Activated CD8-positive, alpha-beta T cell treated with anti-CD3 and anti-CD28 coated beads for 36 hours (primary cell): ENCODE data around the gene AIFM1. TPM values are rescaled to one million over a fixed set of nuclear protein-coding genes. Genes with fewer than 3 reads are reported as not detected.

Experiments
- ATAC-seq: fragments of 200-7000 bp; cut with Tn5 transposase; one replicate; pipeline ENCODE4 v1.10.0; 2021; ENCODE audit warnings: mild to moderate bottlenecking, moderate library complexity
- CTCF ChIA-PET: fragments of 350-600 bp; sonication (Branson Sonifier 250); formaldehyde crosslinking; loops from one replicate; lab custom pipeline; 2021; ENCODE audit warnings: antibody characterized with exemption; lab: Charles Lee
- POLR2A ChIA-PET: fragments of 350-600 bp; sonication (Branson Sonifier 250); formaldehyde crosslinking; loops from one replicate; lab custom pipeline; 2021; ENCODE audit warnings: antibody characterized with exemption; lab: Charles Lee
- DNase-seq: peaks from one replicate; pipeline ENCODE4 v3.0.0-alpha.2; 2020
- H3K27ac Mint-ChIP-seq: one replicate; pipeline ENCODE4 v1.8.0; 2021; ENCODE audit warnings: mild to moderate bottlenecking, mixed read lengths
- H3K27me3 Mint-ChIP-seq: one replicate; pipeline ENCODE4 v1.8.0; 2021; ENCODE audit warnings: mixed read lengths
- H3K36me3 Mint-ChIP-seq: one replicate; pipeline ENCODE4 v1.8.0; 2021; ENCODE audit warnings: low read depth, mixed read lengths
- H3K4me1 Mint-ChIP-seq: one replicate; pipeline ENCODE4 v1.8.0; 2021; ENCODE audit warnings: low read depth, mixed read lengths
- H3K4me3 Mint-ChIP-seq: one replicate; pipeline ENCODE4 v1.8.0; 2021; ENCODE audit warnings: mild to moderate bottlenecking, moderate library complexity, mixed read lengths
- H3K9me3 Mint-ChIP-seq: one replicate; pipeline ENCODE4 v1.8.0; 2021; ENCODE audit warnings: mixed read lengths
- CTCF ChIP-seq: fragments of 200-600 bp; IDR thresholded peaks from one replicate; pipeline ENCODE4 v1.8.0; 2022; ENCODE audit warnings: antibody characterized with exemption, mild to moderate bottlenecking
- intact Hi-C: fragments of 100-400 bp; cut with micrococcal nuclease; formaldehyde crosslinking; loops from one replicate; pipeline ENCODE4 v1.10.0; 2022
- total RNA-seq, 2 experiments: library from RNA; stranded (reverse); gene quantifications; one replicate each; pipeline ENCODE4 v1.2.3, GENCODE V29; 2021

Gene AIFM1
- total RNA-seq, 2 experiments from 2014 or later: 51.5 to 54.3 TPM

GRCh38 chrX:130085551-130086446 is 79.8 kb downstream of the AIFM1 start:
- peak overlapping the region; percentile 63 for H3K4me3 Mint-ChIP-seq
- intact Hi-C loops: no loop called here
- POLR2A ChIA-PET: interaction anchor here (1.0 to 5.5 kb wide), 5 partner anchors 9 to 87 kb away, joined by 3 to 22 read pairs (median 9); partner anchors contain the start of genes ELF4 and RAB33A

DNA sequence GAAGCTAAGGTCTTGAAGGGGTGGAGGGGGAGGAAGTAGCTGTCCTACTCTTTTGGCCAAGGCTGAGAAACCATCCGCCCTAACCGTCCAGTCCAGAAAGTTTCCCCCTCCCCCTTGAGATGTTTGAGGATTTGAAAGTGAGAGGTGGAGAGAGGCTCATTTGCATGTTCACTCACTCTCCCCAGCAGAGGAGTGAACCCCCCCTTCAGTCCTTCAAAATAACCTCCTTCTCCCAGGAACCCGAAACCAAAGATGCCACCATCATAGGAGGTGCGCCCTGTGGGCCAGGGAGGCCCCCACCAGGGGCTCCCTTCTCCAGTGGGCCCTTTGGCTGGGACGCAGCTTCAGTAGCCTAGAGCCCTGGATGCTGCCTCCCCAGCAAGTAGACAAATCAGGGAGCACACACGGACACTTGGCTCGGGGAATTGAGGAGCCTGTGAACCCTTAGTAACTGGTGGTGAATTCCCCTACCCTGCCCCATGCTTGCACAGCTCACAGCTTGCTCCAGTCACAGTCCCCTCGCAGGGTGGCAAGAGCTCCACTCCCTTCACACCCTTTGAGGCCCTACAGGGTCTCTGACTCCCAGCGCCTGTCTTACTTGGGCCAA is 80.9 kb downstream of the AIFM1 start:
- Mint-ChIP-seq H3K9me3 (no peaks in the 10 kb centered on the region), H3K4me1 (peaks cover 77% of the 10 kb centered on the region), H3K36me3 (peaks cover 6% of the 10 kb centered on the region), H3K27me3 (no peaks in the 10 kb centered on the region), H3K27ac (peak overlapping the region; percentile 91), H3K4me3 (peak overlapping the region; percentile 63)
- peak; percentile 16 for ATAC-seq
- POLR2A ChIA-PET: interaction anchor here (1.0 to 5.5 kb wide), 5 partner anchors 10 to 88 kb away, joined by 3 to 22 read pairs (median 9); partner anchors contain the start of genes ELF4 and RAB33A
- CTCF ChIA-PET: interaction anchor here (1.1 to 4.2 kb wide), 3 partner anchors 36 to 107 kb away, joined by 4 to 31 read pairs (median 4); partner anchors contain the start of gene RAB33A
- intact Hi-C loops: loop anchor here (5.0 kb wide), 2 partner anchors 88 to 108 kb away; partner anchors contain the start of gene RAB33A
- TF ChIP-seq CTCF: no peak
- DNase-seq: peak; percentile 48

More at GRCh38 chrX:130085551-130086446, 79.8 kb downstream of the AIFM1 start:
- peaks cover 6% of the 10 kb centered on the region for H3K36me3 Mint-ChIP-seq
- peak overlapping the region; percentile 91 for H3K27ac Mint-ChIP-seq
- CTCF ChIA-PET: interaction anchor here (0.5 to 4.2 kb wide), 2 partner anchors 27 to 35 kb away, joined by 3 to 31 read pairs; no protein-coding TSS in a partner anchor
- peaks cover 74% of the 10 kb centered on the region for H3K4me1 Mint-ChIP-seq
- ATAC-seq (no peak), DNase-seq (peak; percentile 19)
- no peaks in the 10 kb centered on the region for H3K9me3 Mint-ChIP-seq
- TF ChIP-seq CTCF: no peak
- no peaks in the 10 kb centered on the region for H3K27me3 Mint-ChIP-seq

GRCh38 chrX:130083656-130084382 is 81.8 kb downstream of the AIFM1 start:
- peaks cover 75% of the 10 kb centered on the region for H3K4me1 Mint-ChIP-seq
- no peaks in the 10 kb centered on the region for H3K9me3 Mint-ChIP-seq
- H3K36me3 Mint-ChIP-seq: peaks cover 7% of the 10 kb centered on the region
- peak overlapping the region; percentile 91 for H3K27ac Mint-ChIP-seq
- ChIA-PET CTCF (interaction anchor here (1.1 to 4.2 kb wide), 3 partner anchors 37 to 108 kb away, joined by 4 to 31 read pairs (median 4); partner anchors contain the start of gene RAB33A), POLR2A (interaction anchor here (2.2 to 5.5 kb wide), 3 partner anchors 11 to 37 kb away, joined by 9 to 22 read pairs (median 10); partner anchors contain the start of gene ELF4)
- ATAC-seq (no peak), DNase-seq (peak; percentile 30)
- intact Hi-C loops: loop anchor here (2.0 to 5.0 kb wide), 3 partner anchors 37 to 108 kb away; partner anchors contain the start of gene RAB33A
- peak overlapping the region; percentile 63 for H3K4me3 Mint-ChIP-seq
- no peaks in the 10 kb centered on the region for H3K27me3 Mint-ChIP-seq
- no peak for TF ChIP-seq CTCF

DNA sequence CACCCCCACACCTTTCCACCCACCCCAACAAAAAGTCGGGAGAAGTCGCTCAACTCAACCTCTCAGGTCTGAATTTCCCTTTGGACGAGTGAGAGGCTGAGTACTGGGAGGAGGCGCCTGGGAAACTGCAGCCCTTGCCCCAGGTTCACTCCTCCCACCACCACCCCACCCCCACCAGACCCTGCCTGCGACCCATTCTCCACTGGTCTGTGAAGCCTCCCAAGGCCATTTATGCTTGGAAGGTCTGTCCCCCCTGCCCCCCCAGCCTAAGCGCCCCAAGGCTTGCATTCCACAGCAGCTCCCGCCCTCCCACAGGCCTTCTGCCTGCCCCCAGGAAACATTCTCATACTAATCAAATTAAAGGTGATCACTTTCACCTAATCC is 82.5 kb downstream of the AIFM1 start:
- no peaks in the 10 kb centered on the region for H3K9me3 Mint-ChIP-seq
- H3K4me3 Mint-ChIP-seq: peak overlapping the region; percentile 48
- no peaks in the 10 kb centered on the region for H3K27me3 Mint-ChIP-seq
- POLR2A ChIA-PET: interaction anchor here (1.3 to 4.0 kb wide), 2 partner anchors 28 to 38 kb away, joined by 3 to 26 read pairs; no protein-coding TSS in a partner anchor
- intact Hi-C loops: loop anchor here (2.0 to 5.0 kb wide), 3 partner anchors 38 to 109 kb away; partner anchors contain the start of gene RAB33A
- no peak for ATAC-seq
- H3K36me3 Mint-ChIP-seq: peaks cover 7% of the 10 kb centered on the region
- peak overlapping the region; percentile 91 for H3K27ac Mint-ChIP-seq
- no peak for TF ChIP-seq CTCF
- CTCF ChIA-PET: interaction anchor here (1.3 to 5.3 kb wide), 2 partner anchors 23 to 110 kb away, joined by 5 to 49 read pairs; no protein-coding TSS in a partner anchor
- no peak for DNase-seq
- peaks cover 71% of the 10 kb centered on the region for H3K4me1 Mint-ChIP-seq
